ENCODE data around the gene ZNF300. TPM values are rescaled to one million over a fixed set of nuclear protein-coding genes. Genes with fewer than 3 reads are reported as not detected.
A peak's percentile ranks its signal among the peaks of the same experiment; 100 is the strongest.

ZNF300 gene
- polyA plus RNA-seq, 1 experiment = 2.6 TPM

GRCh38 chr5:150931368-150931965, 26.7 kb upstream of the ZNF300 start:
- ChIA-PET POLR2A (no interaction called here), CTCF (no interaction called here)
- TF ChIP-seq, protein P1, sequence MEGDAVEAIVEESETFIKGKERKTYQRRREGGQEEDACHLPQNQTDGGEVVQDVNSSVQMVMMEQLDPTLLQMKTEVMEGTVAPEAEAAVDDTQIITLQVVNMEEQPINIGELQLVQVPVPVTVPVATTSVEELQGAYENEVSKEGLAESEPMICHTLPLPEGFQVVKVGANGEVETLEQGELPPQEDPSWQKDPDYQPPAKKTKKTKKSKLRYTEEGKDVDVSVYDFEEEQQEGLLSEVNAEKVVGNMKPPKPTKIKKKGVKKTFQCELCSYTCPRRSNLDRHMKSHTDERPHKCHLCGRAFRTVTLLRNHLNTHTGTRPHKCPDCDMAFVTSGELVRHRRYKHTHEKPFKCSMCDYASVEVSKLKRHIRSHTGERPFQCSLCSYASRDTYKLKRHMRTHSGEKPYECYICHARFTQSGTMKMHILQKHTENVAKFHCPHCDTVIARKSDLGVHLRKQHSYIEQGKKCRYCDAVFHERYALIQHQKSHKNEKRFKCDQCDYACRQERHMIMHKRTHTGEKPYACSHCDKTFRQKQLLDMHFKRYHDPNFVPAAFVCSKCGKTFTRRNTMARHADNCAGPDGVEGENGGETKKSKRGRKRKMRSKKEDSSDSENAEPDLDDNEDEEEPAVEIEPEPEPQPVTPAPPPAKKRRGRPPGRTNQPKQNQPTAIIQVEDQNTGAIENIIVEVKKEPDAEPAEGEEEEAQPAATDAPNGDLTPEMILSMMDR (IDR thresholded peaks at IDR 0.05; ENCODE audit: insufficient read depth, low read depth, low read length) = no peak
- no peaks in the 10 kb centered on the region for H3K27me3 ChIP-seq (ENCODE audit: control insufficient read depth, insufficient read depth, low read length)
- no peak for DNase-seq (ENCODE audit: low read depth)
- H3K36me3 ChIP-seq (ENCODE audit: control insufficient read depth, insufficient read depth, low read length) = no peaks in the 10 kb centered on the region
- H3K4me3 ChIP-seq (ENCODE audit: low read depth, low read length) = no peak overlapping the region

- TF ChIP-seq, protein P1 (IDR thresholded peaks at IDR 0.05; ENCODE audit: insufficient read depth, low read depth, low read length) = no peak
- Histone ChIP-seq H3K36me3 (ENCODE audit: control insufficient read depth, insufficient read depth, low read length) (no peaks in the 10 kb centered on the region), H3K4me3 (ENCODE audit: low read depth, low read length) (no peak overlapping the region), H3K27me3 (ENCODE audit: control insufficient read depth, insufficient read depth, low read length) (no peaks in the 10 kb centered on the region)
- ChIA-PET POLR2A (no interaction called here), CTCF (no interaction called here)
- DNase-seq (ENCODE audit: low read depth) = peak; percentile 14
Measured at GRCh38 chr5:150918613-150919012, 13.8 kb upstream of the ZNF300 start.

GRCh38 chr5:150912312-150912814, 7.6 kb upstream of the ZNF300 start:
- CTCF ChIA-PET = no interaction called here
- POLR2A ChIA-PET = no interaction called here
- DNase-seq (ENCODE audit: low read depth) = no peak
- Histone ChIP-seq H3K27me3 (ENCODE audit: control insufficient read depth, insufficient read depth, low read length) (no peaks in the 10 kb centered on the region), H3K4me3 (ENCODE audit: low read depth, low read length) (no peak overlapping the region), H3K36me3 (ENCODE audit: control insufficient read depth, insufficient read depth, low read length) (no peaks in the 10 kb centered on the region)
- TF ChIP-seq, protein P1 (IDR thresholded peaks at IDR 0.05; ENCODE audit: insufficient read depth, low read depth, low read length) = no peak

DNA sequence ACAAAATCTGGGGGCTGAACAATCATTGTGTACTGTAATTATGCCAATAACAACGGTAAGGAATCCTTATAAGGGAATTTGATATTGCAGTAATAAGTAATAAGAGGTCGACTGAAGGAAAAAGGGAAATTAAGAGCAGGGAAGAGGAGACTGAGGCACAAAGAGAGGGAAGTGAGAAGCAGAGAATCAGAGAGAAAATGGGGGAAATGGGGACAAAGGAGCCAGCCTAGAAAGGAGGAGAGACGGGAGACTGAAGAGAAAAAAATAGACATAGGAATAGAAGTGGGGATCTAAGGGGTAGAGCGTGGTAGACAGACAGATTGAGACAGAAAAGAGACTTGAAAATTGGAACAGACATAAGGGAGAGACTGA, 518 bp upstream of the ZNF300 start:
- H3K4me3 ChIP-seq (ENCODE audit: low read depth, low read length) = peak overlapping the region; percentile 67
- CTCF ChIA-PET = no interaction called here
- DNase-seq (ENCODE audit: low read depth) = no peak
- no peaks in the 10 kb centered on the region; the same call in 1 of the 2 replicates for H3K36me3 ChIP-seq (ENCODE audit: control insufficient read depth, insufficient read depth, low read length)
- TF ChIP-seq, protein P1 (IDR thresholded peaks at IDR 0.05; ENCODE audit: insufficient read depth, low read depth, low read length) = no peak
- POLR2A ChIA-PET = no interaction called here
- no peaks in the 10 kb centered on the region for H3K27me3 ChIP-seq (ENCODE audit: control insufficient read depth, insufficient read depth, low read length)

GRCh38 chr5:150901446-150901845, 3.3 kb downstream of the ZNF300 start:
- POLR2A ChIA-PET = no interaction called here

More at GRCh38 chr5:150901446-150901845, 3.3 kb downstream of the ZNF300 start:
- no peak for DNase-seq (ENCODE audit: low read depth)
- CTCF ChIA-PET = interaction anchor here (0.9 kb wide), 1 partner anchor 337 kb away, joined by 4 read pairs; no protein-coding TSS in a partner anchor
- Histone ChIP-seq H3K4me3 (ENCODE audit: low read depth, low read length) (no peak overlapping the region), H3K36me3 (ENCODE audit: control insufficient read depth, insufficient read depth, low read length) (no peaks in the 10 kb centered on the region; the same call in none of the 2 replicates), H3K27me3 (ENCODE audit: control insufficient read depth, insufficient read depth, low read length) (no peaks in the 10 kb centered on the region)
- TF ChIP-seq, protein P1 (IDR thresholded peaks at IDR 0.05; ENCODE audit: insufficient read depth, low read depth, low read length) = no peak

Data from BJ (cell line).